Measurements from ENCODE around the gene CIRBP. TPM values are rescaled to one million over a fixed set of nuclear protein-coding genes. Genes with fewer than 3 reads are reported as not detected.

The CIRBP gene
- total and polyA plus RNA-seq, 2 of the 13 experiments (the other 11 are each of a cell fraction or from before 2014, with no cell fraction given) = 133 to 140 TPM

DNA sequence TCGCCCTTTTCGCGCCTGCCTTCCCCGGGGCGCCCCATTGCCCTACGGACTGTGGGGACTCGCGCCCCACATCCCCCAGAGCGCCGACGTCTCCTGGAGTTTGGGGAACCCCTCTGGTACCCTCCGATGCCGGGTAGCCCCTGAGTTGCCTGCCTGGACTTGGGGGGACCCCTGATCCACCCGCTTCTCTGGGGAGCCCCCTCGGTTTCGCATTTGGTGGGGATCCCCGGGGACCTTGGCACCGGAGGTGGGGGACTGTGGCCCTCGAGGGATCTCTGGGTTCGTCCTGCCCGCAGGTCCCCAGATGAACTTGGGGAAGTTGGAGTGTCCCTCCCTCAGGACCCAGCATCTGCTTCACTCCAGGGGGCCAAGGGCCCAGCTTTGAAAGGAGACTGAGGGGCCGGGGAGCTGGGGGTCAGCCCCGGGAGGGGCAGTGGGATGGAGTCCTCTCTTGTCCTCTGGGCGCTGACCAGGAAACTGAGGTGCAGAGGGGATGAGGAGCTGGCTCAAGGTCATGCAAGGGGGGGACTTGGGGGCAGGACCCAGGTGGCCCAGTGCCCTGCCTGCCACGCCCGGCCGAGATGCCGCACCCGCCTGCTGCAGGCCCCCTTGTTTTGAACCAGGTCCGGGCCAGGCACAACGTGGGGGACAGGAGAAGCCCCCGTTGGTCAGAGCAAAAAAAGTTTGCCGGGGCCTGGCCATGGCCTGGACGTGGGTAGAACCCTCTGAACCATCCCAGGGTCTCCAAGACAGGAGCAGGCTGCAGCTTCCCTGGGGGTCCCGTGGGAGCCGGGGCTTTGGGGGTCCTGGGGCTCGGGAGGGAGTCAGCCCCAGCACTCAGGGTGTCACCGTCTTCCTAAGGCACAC, 17.6 kb downstream of the CIRBP start (continued):
- TF ChIP-seq, protein P1, sequence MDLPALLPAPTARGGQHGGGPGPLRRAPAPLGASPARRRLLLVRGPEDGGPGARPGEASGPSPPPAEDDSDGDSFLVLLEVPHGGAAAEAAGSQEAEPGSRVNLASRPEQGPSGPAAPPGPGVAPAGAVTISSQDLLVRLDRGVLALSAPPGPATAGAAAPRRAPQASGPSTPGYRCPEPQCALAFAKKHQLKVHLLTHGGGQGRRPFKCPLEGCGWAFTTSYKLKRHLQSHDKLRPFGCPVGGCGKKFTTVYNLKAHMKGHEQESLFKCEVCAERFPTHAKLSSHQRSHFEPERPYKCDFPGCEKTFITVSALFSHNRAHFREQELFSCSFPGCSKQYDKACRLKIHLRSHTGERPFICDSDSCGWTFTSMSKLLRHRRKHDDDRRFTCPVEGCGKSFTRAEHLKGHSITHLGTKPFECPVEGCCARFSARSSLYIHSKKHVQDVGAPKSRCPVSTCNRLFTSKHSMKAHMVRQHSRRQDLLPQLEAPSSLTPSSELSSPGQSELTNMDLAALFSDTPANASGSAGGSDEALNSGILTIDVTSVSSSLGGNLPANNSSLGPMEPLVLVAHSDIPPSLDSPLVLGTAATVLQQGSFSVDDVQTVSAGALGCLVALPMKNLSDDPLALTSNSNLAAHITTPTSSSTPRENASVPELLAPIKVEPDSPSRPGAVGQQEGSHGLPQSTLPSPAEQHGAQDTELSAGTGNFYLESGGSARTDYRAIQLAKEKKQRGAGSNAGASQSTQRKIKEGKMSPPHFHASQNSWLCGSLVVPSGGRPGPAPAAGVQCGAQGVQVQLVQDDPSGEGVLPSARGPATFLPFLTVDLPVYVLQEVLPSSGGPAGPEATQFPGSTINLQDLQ (CRISPR knock-in tag; IDR thresholded peaks at IDR 0.05) = no peak
- TF ChIP-seq IKZF4 (CRISPR knock-in tag; IDR thresholded peaks at IDR 0.05; ENCODE audit: borderline replicate concordance, low read depth, not compliant biosample characterization) (no peak), SRY (CRISPR knock-in tag; IDR thresholded peaks at IDR 0.05) (0 out of 2 replicates have a peak, but pooled peaks have one; percentile 48), NONO (IDR thresholded peaks at IDR 0.05) (no peak), NONO (CRISPR knock-in tag; conservative IDR thresholded peaks at IDR 0.05) (no peak), ZNF224 (CRISPR knock-in tag; IDR thresholded peaks at IDR 0.05) (no peak), ZNF329 (CRISPR knock-in tag; IDR thresholded peaks at IDR 0.05; ENCODE audit: low read depth) (no peak), ZNF672 (CRISPR knock-in tag; IDR thresholded peaks at IDR 0.05) (no peak), ZNF776 (CRISPR knock-in tag; IDR thresholded peaks at IDR 0.05) (no peak), TCF7 (IDR thresholded peaks at IDR 0.05; ENCODE audit: low read depth) (no peak), TAF15 (IDR thresholded peaks at IDR 0.05; ENCODE audit: low read depth, low read length, poor library complexity, severe bottlenecking) (no peak), ZNF749 (CRISPR knock-in tag; IDR thresholded peaks at IDR 0.05; ENCODE audit: borderline replicate concordance) (no peak), ZNF549 (CRISPR knock-in tag; IDR thresholded peaks at IDR 0.05) (no peak), SCMH1 (CRISPR knock-in tag; IDR thresholded peaks at IDR 0.05; ENCODE audit: borderline replicate concordance) (no peak), ELF3 (CRISPR knock-in tag; IDR thresholded peaks at IDR 0.05) (no peak), KLF11 (CRISPR knock-in tag; IDR thresholded peaks at IDR 0.05) (no peak), CBFB (CRISPR knock-in tag; IDR thresholded peaks at IDR 0.05) (no peak)
- TF ChIP-seq, protein P2, sequence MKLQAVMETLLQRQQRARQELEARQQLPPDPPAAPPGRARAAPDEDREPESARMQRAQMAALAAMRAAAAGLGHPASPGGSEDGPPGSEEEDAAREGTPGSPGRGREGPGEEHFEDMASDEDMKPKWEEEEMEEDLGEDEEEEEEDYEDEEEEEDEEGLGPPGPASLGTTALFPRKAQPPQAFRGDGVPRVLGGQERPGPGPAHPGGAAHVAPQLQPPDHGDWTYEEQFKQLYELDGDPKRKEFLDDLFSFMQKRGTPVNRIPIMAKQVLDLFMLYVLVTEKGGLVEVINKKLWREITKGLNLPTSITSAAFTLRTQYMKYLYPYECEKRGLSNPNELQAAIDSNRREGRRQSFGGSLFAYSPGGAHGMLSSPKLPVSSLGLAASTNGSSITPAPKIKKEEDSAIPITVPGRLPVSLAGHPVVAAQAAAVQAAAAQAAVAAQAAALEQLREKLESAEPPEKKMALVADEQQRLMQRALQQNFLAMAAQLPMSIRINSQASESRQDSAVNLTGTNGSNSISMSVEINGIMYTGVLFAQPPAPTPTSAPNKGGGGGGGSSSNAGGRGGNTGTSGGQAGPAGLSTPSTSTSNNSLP (IDR thresholded peaks at IDR 0.05; ENCODE audit: low read depth, low read length) = no peak
- TF ChIP-seq, protein P3, sequence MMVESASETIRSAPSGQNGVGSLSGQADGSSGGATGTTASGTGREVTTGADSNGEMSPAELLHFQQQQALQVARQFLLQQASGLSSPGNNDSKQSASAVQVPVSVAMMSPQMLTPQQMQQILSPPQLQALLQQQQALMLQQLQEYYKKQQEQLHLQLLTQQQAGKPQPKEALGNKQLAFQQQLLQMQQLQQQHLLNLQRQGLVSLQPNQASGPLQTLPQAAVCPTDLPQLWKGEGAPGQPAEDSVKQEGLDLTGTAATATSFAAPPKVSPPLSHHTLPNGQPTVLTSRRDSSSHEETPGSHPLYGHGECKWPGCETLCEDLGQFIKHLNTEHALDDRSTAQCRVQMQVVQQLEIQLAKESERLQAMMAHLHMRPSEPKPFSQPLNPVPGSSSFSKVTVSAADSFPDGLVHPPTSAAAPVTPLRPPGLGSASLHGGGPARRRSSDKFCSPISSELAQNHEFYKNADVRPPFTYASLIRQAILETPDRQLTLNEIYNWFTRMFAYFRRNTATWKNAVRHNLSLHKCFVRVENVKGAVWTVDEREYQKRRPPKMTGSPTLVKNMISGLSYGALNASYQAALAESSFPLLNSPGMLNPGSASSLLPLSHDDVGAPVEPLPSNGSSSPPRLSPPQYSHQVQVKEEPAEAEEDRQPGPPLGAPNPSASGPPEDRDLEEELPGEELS (CRISPR knock-in tag; IDR thresholded peaks at IDR 0.05) = no peak
- TF ChIP-seq, protein P4, sequence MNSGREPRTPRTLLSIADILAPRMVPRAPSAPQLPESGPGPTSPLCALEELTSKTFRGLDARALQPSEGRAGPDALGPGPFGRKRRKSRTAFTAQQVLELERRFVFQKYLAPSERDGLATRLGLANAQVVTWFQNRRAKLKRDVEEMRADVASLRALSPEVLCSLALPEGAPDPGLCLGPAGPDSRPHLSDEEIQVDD (CRISPR knock-in tag; IDR thresholded peaks at IDR 0.05; ENCODE audit: borderline replicate concordance) = no peak
- TF ChIP-seq, protein P5, sequence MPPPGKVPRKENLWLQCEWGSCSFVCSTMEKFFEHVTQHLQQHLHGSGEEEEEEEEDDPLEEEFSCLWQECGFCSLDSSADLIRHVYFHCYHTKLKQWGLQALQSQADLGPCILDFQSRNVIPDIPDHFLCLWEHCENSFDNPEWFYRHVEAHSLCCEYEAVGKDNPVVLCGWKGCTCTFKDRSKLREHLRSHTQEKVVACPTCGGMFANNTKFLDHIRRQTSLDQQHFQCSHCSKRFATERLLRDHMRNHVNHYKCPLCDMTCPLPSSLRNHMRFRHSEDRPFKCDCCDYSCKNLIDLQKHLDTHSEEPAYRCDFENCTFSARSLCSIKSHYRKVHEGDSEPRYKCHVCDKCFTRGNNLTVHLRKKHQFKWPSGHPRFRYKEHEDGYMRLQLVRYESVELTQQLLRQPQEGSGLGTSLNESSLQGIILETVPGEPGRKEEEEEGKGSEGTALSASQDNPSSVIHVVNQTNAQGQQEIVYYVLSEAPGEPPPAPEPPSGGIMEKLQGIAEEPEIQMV (CRISPR knock-in tag; IDR thresholded peaks at IDR 0.05; ENCODE audit: low read depth) = no peak

Measured in HepG2 (cell line).